ENCODE results near the gene NAB1.

DNA sequence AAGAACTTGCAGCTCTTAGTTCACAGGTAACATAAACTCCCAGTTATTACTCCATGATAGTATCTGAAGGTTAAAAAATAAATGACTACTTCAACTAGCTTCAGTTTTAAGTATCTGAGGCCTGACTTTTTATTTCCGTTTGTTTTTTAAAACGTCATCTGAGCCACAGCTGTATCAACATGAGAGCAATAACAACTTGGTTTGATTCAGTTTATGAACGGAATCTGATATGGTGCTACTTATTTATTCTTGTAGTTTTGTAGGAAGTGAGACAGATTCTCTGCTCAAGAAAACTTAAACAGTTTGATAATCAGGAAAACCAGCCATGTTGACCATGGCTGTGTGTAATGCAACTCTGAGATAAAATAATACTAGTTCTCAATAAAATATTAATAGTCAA is 34.9 kb downstream of the NAB1 start:
- TF ChIP-seq POLR2AphosphoS5 (IDR thresholded peaks at IDR 0.05; ENCODE audit: low read depth) (no peak), EZH2 (IDR thresholded peaks at IDR 0.05; ENCODE audit: low read depth, unreplicated experiment) (no peak), CREB1 (CRISPR knock-in tag; IDR thresholded peaks at IDR 0.05; ENCODE audit: low read depth) (no peak), ZNF331 (CRISPR knock-in tag; IDR thresholded peaks at IDR 0.05; ENCODE audit: low read depth) (no peak), EZH2phosphoT487 (IDR thresholded peaks at IDR 0.05; ENCODE audit: unreplicated experiment) (no peak), JUNB (IDR thresholded peaks at IDR 0.05; ENCODE audit: unreplicated experiment) (no peak), ZNF114 (CRISPR knock-in tag; IDR thresholded peaks at IDR 0.05) (no peak), STAT1 (IDR thresholded peaks at IDR 0.05; ENCODE audit: unreplicated experiment) (no peak)
- TF ChIP-seq, protein P1, sequence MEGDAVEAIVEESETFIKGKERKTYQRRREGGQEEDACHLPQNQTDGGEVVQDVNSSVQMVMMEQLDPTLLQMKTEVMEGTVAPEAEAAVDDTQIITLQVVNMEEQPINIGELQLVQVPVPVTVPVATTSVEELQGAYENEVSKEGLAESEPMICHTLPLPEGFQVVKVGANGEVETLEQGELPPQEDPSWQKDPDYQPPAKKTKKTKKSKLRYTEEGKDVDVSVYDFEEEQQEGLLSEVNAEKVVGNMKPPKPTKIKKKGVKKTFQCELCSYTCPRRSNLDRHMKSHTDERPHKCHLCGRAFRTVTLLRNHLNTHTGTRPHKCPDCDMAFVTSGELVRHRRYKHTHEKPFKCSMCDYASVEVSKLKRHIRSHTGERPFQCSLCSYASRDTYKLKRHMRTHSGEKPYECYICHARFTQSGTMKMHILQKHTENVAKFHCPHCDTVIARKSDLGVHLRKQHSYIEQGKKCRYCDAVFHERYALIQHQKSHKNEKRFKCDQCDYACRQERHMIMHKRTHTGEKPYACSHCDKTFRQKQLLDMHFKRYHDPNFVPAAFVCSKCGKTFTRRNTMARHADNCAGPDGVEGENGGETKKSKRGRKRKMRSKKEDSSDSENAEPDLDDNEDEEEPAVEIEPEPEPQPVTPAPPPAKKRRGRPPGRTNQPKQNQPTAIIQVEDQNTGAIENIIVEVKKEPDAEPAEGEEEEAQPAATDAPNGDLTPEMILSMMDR (conservative IDR thresholded peaks at IDR 0.05; ENCODE audit: low read depth in 2 of 2): no peak
- TF ChIP-seq, protein P2, sequence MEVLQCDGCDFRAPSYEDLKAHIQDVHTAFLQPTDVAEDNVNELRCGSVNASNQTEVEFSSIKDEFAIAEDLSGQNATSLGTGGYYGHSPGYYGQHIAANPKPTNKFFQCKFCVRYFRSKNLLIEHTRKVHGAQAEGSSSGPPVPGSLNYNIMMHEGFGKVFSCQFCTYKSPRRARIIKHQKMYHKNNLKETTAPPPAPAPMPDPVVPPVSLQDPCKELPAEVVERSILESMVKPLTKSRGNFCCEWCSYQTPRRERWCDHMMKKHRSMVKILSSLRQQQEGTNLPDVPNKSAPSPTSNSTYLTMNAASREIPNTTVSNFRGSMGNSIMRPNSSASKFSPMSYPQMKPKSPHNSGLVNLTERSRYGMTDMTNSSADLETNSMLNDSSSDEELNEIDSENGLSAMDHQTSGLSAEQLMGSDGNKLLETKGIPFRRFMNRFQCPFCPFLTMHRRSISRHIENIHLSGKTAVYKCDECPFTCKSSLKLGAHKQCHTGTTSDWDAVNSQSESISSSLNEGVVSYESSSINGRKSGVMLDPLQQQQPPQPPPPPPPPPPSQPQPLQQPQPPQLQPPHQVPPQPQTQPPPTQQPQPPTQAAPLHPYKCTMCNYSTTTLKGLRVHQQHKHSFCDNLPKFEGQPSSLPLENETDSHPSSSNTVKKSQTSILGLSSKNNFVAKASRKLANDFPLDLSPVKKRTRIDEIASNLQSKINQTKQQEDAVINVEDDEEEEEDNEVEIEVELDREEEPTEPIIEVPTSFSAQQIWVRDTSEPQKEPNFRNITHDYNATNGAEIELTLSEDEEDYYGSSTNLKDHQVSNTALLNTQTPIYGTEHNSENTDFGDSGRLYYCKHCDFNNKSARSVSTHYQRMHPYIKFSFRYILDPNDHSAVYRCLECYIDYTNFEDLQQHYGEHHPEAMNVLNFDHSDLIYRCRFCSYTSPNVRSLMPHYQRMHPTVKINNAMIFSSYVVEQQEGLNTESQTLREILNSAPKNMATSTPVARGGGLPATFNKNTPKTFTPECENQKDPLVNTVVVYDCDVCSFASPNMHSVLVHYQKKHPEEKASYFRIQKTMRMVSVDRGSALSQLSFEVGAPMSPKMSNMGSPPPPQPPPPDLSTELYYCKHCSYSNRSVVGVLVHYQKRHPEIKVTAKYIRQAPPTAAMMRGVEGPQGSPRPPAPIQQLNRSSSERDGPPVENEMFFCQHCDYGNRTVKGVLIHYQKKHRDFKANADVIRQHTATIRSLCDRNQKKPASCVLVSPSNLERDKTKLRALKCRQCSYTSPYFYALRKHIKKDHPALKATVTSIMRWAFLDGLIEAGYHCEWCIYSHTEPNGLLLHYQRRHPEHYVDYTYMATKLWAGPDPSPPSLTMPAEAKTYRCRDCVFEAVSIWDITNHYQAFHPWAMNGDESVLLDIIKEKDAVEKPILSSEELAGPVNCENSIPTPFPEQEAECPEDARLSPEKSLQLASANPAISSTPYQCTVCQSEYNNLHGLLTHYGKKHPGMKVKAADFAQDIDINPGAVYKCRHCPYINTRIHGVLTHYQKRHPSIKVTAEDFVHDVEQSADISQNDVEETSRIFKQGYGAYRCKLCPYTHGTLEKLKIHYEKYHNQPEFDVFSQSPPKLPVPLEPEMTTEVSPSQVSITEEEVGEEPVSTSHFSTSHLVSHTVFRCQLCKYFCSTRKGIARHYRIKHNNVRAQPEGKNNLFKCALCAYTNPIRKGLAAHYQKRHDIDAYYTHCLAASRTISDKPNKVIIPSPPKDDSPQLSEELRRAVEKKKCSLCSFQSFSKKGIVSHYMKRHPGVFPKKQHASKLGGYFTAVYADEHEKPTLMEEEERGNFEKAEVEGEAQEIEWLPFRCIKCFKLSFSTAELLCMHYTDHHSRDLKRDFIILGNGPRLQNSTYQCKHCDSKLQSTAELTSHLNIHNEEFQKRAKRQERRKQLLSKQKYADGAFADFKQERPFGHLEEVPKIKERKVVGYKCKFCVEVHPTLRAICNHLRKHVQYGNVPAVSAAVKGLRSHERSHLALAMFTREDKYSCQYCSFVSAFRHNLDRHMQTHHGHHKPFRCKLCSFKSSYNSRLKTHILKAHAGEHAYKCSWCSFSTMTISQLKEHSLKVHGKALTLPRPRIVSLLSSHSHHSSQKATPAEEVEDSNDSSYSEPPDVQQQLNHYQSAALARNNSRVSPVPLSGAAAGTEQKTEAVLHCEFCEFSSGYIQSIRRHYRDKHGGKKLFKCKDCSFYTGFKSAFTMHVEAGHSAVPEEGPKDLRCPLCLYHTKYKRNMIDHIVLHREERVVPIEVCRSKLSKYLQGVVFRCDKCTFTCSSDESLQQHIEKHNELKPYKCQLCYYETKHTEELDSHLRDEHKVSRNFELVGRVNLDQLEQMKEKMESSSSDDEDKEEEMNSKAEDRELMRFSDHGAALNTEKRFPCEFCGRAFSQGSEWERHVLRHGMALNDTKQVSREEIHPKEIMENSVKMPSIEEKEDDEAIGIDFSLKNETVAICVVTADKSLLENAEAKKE (CRISPR knock-in tag; IDR thresholded peaks at IDR 0.05): no peak
- TF ChIP-seq, protein P3, sequence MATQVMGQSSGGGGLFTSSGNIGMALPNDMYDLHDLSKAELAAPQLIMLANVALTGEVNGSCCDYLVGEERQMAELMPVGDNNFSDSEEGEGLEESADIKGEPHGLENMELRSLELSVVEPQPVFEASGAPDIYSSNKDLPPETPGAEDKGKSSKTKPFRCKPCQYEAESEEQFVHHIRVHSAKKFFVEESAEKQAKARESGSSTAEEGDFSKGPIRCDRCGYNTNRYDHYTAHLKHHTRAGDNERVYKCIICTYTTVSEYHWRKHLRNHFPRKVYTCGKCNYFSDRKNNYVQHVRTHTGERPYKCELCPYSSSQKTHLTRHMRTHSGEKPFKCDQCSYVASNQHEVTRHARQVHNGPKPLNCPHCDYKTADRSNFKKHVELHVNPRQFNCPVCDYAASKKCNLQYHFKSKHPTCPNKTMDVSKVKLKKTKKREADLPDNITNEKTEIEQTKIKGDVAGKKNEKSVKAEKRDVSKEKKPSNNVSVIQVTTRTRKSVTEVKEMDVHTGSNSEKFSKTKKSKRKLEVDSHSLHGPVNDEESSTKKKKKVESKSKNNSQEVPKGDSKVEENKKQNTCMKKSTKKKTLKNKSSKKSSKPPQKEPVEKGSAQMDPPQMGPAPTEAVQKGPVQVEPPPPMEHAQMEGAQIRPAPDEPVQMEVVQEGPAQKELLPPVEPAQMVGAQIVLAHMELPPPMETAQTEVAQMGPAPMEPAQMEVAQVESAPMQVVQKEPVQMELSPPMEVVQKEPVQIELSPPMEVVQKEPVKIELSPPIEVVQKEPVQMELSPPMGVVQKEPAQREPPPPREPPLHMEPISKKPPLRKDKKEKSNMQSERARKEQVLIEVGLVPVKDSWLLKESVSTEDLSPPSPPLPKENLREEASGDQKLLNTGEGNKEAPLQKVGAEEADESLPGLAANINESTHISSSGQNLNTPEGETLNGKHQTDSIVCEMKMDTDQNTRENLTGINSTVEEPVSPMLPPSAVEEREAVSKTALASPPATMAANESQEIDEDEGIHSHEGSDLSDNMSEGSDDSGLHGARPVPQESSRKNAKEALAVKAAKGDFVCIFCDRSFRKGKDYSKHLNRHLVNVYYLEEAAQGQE (IDR thresholded peaks at IDR 0.05; ENCODE audit: unreplicated experiment): no peak
- TF ChIP-seq, protein P4, sequence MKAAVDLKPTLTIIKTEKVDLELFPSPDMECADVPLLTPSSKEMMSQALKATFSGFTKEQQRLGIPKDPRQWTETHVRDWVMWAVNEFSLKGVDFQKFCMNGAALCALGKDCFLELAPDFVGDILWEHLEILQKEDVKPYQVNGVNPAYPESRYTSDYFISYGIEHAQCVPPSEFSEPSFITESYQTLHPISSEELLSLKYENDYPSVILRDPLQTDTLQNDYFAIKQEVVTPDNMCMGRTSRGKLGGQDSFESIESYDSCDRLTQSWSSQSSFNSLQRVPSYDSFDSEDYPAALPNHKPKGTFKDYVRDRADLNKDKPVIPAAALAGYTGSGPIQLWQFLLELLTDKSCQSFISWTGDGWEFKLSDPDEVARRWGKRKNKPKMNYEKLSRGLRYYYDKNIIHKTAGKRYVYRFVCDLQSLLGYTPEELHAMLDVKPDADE (IDR thresholded peaks at IDR 0.05): no peak

Data from GM23338 (cell line).